ENCODE measurements around the gene CCDC194. TPM values are rescaled to one million over a fixed set of nuclear protein-coding genes. Genes with fewer than 3 reads are reported as not detected.
"Not testable (repeated sequence)": the region's sequence is repeated elsewhere in the genome, so short reads cannot be mapped to it uniquely, and the experiment has no call there.

The CCDC194 gene
- total RNA-seq, 1 donor from 2014 or later: 0.86 TPM

- DNase-seq (ENCODE audit: low spot score): no peak
Observed at GRCh38 chr19:17370026-17370587, 23.9 kb downstream of the CCDC194 start.

GRCh38 chr19:17365361-17365760 lies 28.6 kb downstream of the CCDC194 start:
- DNase-seq (ENCODE audit: low spot score): no peak

- DNase-seq (ENCODE audit: low spot score): not testable (repeated sequence)
Observed at GRCh38 chr19:17363852-17364605, 30.0 kb downstream of the CCDC194 start.

GRCh38 chr19:17359905-17360800 lies 33.8 kb downstream of the CCDC194 start:
- no peak for DNase-seq (ENCODE audit: low spot score)

- no peak for DNase-seq (ENCODE audit: low spot score)
Observed at GRCh38 chr19:17358395-17358794, 35.6 kb downstream of the CCDC194 start.

- no peak for DNase-seq (ENCODE audit: low spot score)
Observed at GRCh38 chr19:17357724-17358123, 36.3 kb downstream of the CCDC194 start.

- no peak for DNase-seq (ENCODE audit: low spot score)
Observed at GRCh38 chr19:17357078-17357666, 36.8 kb downstream of the CCDC194 start.

GRCh38 chr19:17353386-17353785 lies 40.6 kb downstream of the CCDC194 start:
- no peak for DNase-seq (ENCODE audit: low spot score)

- DNase-seq (ENCODE audit: low spot score): no peak
Observed at GRCh38 chr19:17352608-17353280, 41.3 kb downstream of the CCDC194 start.

GRCh38 chr19:17351815-17352435 lies 42.1 kb downstream of the CCDC194 start:
- no peak for DNase-seq (ENCODE audit: low spot score)

GRCh38 chr19:17348700-17349099 lies 45.3 kb downstream of the CCDC194 start:
- DNase-seq (ENCODE audit: low spot score): peak; percentile 74

GRCh38 chr19:17347877-17348276 lies 46.1 kb downstream of the CCDC194 start:
- no peak for DNase-seq (ENCODE audit: low spot score)

GRCh38 chr19:17347361-17347760 lies 46.6 kb downstream of the CCDC194 start:
- DNase-seq (ENCODE audit: low spot score): no peak

- peak; percentile 79 for DNase-seq (ENCODE audit: low spot score)
Observed at GRCh38 chr19:17346109-17346671, 47.8 kb downstream of the CCDC194 start.

GRCh38 chr19:17341845-17342244 lies 52.2 kb downstream of the CCDC194 start:
- DNase-seq (ENCODE audit: low spot score): no peak

- DNase-seq (ENCODE audit: low spot score): no peak
Observed at GRCh38 chr19:17341386-17341785, 52.6 kb downstream of the CCDC194 start.

GRCh38 chr19:17340871-17341357 lies 53.1 kb downstream of the CCDC194 start:
- no peak for DNase-seq (ENCODE audit: low spot score)

Measured in ureter (tissue), 1 donor.